ENCODE data around the gene SGPP2. TPM values are rescaled to one million over a fixed set of nuclear protein-coding genes. Genes with fewer than 3 reads are reported as not detected.
A peak's percentile ranks its signal among the peaks of the same experiment; 100 is the strongest.

Gene SGPP2
- total and polyA plus RNA-seq, 10 donors = 0.13 to 3.1 (median 1.9) TPM

DNA sequence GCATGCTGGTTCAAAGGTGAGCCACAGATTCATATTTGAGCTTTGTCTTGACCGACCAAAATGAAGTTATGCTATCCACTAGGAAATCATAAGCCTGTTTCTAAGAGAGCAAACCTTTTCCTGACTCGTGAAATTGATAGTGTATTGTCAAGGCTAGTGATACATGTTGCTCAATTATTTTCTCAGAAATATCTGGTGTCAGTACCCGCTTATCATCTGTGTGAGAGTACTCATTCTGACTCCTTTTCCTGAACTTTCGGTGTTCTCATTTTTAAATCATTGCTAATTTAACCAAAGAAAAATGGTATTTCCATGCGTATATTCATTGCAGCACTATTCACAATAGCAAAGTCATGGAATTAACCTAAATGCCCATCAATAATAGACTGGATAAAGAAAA, 56.2 kb downstream of the SGPP2 start:
- Histone ChIP-seq H3K4me3 (no peak overlapping the region), H3K27ac (no peak overlapping the region), H3K9me3 (no peaks in the 10 kb centered on the region), H3K27me3 (replicated peaks in 1 of 7) (no peaks in the 10 kb centered on the region), H3K4me1 (no peaks in the 10 kb centered on the region), H3K36me3 (no peaks in the 10 kb centered on the region)
- TF ChIP-seq POLR2AphosphoS5 (IDR thresholded peaks at IDR 0.05) = no peak
- TF ChIP-seq, protein P1, sequence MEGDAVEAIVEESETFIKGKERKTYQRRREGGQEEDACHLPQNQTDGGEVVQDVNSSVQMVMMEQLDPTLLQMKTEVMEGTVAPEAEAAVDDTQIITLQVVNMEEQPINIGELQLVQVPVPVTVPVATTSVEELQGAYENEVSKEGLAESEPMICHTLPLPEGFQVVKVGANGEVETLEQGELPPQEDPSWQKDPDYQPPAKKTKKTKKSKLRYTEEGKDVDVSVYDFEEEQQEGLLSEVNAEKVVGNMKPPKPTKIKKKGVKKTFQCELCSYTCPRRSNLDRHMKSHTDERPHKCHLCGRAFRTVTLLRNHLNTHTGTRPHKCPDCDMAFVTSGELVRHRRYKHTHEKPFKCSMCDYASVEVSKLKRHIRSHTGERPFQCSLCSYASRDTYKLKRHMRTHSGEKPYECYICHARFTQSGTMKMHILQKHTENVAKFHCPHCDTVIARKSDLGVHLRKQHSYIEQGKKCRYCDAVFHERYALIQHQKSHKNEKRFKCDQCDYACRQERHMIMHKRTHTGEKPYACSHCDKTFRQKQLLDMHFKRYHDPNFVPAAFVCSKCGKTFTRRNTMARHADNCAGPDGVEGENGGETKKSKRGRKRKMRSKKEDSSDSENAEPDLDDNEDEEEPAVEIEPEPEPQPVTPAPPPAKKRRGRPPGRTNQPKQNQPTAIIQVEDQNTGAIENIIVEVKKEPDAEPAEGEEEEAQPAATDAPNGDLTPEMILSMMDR (IDR thresholded peaks at IDR 0.05 in 8 of 11, conservative IDR thresholded peaks at IDR 0.05 in 3 of 11) = no peak
- no peak for TF ChIP-seq POLR2A (IDR thresholded peaks at IDR 0.05)
- no peak for DNase-seq
- intact Hi-C loops (cut with DNase I; ENCODE audit: low total_unique reads) = no loop called here
- WGBS, 5 donors = 86 to 93% (median 89%) methylated on average over 5 of the region's 5 CpGs

GRCh38 chr2:222481941-222482340, 57.6 kb downstream of the SGPP2 start:
- Histone ChIP-seq H3K9me3 (no peaks in the 10 kb centered on the region), H3K36me3 (no peaks in the 10 kb centered on the region), H3K4me3 (no peak overlapping the region), H3K27ac (no peak overlapping the region), H3K4me1 (no peaks in the 10 kb centered on the region), H3K27me3 (replicated peaks in 1 of 7) (no peaks in the 10 kb centered on the region)
- DNase-seq = no peak
- no peak for TF ChIP-seq POLR2A (IDR thresholded peaks at IDR 0.05)
- TF ChIP-seq, protein P1 (IDR thresholded peaks at IDR 0.05 in 8 of 11, conservative IDR thresholded peaks at IDR 0.05 in 3 of 11) = no peak
- no peak for TF ChIP-seq POLR2AphosphoS5 (IDR thresholded peaks at IDR 0.05)
- intact Hi-C loops (cut with DNase I; ENCODE audit: low total_unique reads) = no loop called here

DNA sequence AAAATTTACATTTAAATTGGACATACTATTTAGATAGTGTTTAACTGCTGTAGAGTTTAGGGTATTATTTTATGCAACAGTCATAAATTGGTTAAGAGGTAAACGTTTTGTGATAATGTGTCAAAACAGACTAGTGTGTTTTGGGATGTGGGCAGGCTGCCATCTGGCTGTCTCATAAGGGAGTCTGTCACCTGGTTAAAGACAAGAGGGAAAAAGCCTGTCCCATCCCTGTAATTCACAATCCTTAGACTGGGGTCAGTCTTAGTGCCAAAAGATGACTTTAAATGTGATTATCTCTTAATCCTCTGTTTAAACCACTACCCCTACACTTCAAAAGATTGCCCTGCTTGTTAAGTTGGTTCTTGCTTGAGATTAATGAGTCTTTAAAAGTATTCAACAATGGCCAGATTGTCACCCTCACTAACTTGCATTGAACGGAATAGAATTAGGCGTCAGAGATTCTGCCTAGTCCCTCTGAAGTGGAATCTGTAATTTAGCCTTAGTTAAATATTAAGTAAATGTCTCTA, 59.2 kb downstream of the SGPP2 start:
- H3K27ac ChIP-seq = no peak overlapping the region
- no peaks in the 10 kb centered on the region for H3K27me3 ChIP-seq (replicated peaks in 1 of 7)
- DNase-seq = no peak
- no peaks in the 10 kb centered on the region for H3K9me3 ChIP-seq
- intact Hi-C loops (cut with DNase I; ENCODE audit: low total_unique reads) = no loop called here
- no peak for TF ChIP-seq POLR2A (IDR thresholded peaks at IDR 0.05)
- TF ChIP-seq, protein P1 (IDR thresholded peaks at IDR 0.05 in 8 of 11, conservative IDR thresholded peaks at IDR 0.05 in 3 of 11) = no peak
- no peak for TF ChIP-seq POLR2AphosphoS5 (IDR thresholded peaks at IDR 0.05)
- 48 to 58% (median 55%) methylated on average over 3 of the region's 3 CpGs for WGBS, 5 donors
- no peak overlapping the region for H3K4me3 ChIP-seq
- H3K36me3 ChIP-seq = no peaks in the 10 kb centered on the region
- no peaks in the 10 kb centered on the region for H3K4me1 ChIP-seq

DNA sequence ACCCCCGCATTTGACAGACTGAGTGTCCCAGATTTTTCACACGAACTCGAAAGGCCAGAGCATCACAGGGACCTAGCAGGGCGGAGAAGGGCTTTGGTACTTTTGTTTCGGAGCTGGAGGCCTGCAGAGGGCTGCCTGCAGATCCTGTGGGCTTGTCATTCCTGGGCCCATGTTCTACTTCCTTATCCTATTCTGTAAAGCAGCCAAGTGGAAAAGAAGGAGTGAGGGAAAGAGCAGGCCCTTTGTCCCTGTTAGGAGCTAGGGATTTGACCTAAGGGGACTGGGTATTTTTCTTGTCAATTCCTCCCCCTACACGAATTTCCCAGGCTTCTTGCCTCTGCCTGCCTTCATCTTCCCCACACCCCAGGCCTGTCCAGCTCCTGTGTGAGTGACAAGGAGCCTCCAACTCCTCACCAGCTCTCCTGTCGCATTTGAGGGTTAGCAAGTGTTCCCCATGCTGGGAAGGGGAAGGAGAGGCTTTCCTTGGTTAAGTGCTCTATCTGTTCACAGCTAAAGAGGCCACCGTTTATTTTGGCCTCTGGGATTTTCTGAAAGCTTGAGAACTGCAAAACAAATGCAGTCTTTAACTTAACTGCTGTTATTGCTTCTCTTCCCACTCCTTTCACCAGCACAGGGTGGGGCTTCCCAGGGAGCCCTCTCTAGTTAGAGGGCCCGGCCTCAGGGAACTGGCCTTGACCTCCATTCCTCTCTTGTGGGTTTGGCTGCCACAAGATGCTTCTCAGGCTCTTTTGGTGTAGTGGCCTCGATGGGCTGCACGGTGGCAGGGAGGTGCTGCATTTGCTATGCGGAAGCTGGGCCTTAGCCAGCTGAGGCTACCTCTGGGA, 61.2 kb downstream of the SGPP2 start:
- DNase-seq = no peak
- intact Hi-C loops (cut with DNase I; ENCODE audit: low total_unique reads) = no loop called here
- TF ChIP-seq, protein P1 (IDR thresholded peaks at IDR 0.05 in 8 of 11, conservative IDR thresholded peaks at IDR 0.05 in 3 of 11) = no peak
- TF ChIP-seq POLR2A (IDR thresholded peaks at IDR 0.05) (no peak), POLR2AphosphoS5 (IDR thresholded peaks at IDR 0.05) (no peak)
- H3K4me3 ChIP-seq = no peak overlapping the region
- peak overlapping the region in 3 of 8 donors; percentile 4 to 48 (median 44) for H3K27ac ChIP-seq
- WGBS, 5 donors = 61 to 76% (median 75%) methylated on average over 12 of the region's 12 CpGs
- H3K36me3 ChIP-seq = no peaks in the 10 kb centered on the region
- H3K27me3 ChIP-seq (replicated peaks in 1 of 7) = no peaks in the 10 kb centered on the region
- H3K4me1 ChIP-seq = no peaks in the 10 kb centered on the region
- no peaks in the 10 kb centered on the region for H3K9me3 ChIP-seq
